ENCODE data around the gene DPP3.

The DPP3 gene

GRCh38 chr11:66468691-66469090 lies 11.5 kb upstream of the DPP3 start:
- no peak for TF ChIP-seq CTCF (IDR thresholded peaks at IDR 0.05; ENCODE audit: insufficient read depth, low read length, poor library complexity, severe bottlenecking)
- H3K4me3 ChIP-seq (replicated peaks; ENCODE audit: low read depth, low read length), result no peak overlapping the region

GRCh38 chr11:66469441-66469840 lies 10.8 kb upstream of the DPP3 start:
- no peak for TF ChIP-seq CTCF (IDR thresholded peaks at IDR 0.05; ENCODE audit: insufficient read depth, low read length, poor library complexity, severe bottlenecking)
- Histone ChIP-seq H3K36me3 (ENCODE audit: control insufficient read depth, insufficient read depth, low read length) (no peaks in the 10 kb centered on the region), H3K4me3 (replicated peaks; ENCODE audit: low read depth, low read length) (no peak overlapping the region), H3K27me3 (replicated peaks; ENCODE audit: control insufficient read depth, insufficient read depth, low read length) (no peaks in the 10 kb centered on the region)
- no peak for DNase-seq (ENCODE audit: extremely low read depth, insufficient read length)

More at GRCh38 chr11:66468691-66469090, 11.5 kb upstream of the DPP3 start:
- H3K36me3 ChIP-seq (ENCODE audit: control insufficient read depth, insufficient read depth, low read length), result no peaks in the 10 kb centered on the region
- no peaks in the 10 kb centered on the region for H3K27me3 ChIP-seq (replicated peaks; ENCODE audit: control insufficient read depth, insufficient read depth, low read length)
- no peak for DNase-seq (ENCODE audit: extremely low read depth, insufficient read length)

- no peaks in the 10 kb centered on the region; the same call in 1 of the 2 replicates for H3K36me3 ChIP-seq (ENCODE audit: control insufficient read depth, insufficient read depth, low read length)
- H3K27me3 ChIP-seq (replicated peaks; ENCODE audit: control insufficient read depth, insufficient read depth, low read length), result no peaks in the 10 kb centered on the region
- DNase-seq (ENCODE audit: extremely low read depth, insufficient read length), result no peak
- H3K4me3 ChIP-seq (replicated peaks; ENCODE audit: low read depth, low read length), result no peak overlapping the region
- TF ChIP-seq CTCF (IDR thresholded peaks at IDR 0.05; ENCODE audit: insufficient read depth, low read length, poor library complexity, severe bottlenecking), result no peak
Observed at GRCh38 chr11:66470015-66470414, 10.2 kb upstream of the DPP3 start.

GRCh38 chr11:66471142-66471541 lies 9.1 kb upstream of the DPP3 start:
- no peak for DNase-seq (ENCODE audit: extremely low read depth, insufficient read length)
- Histone ChIP-seq H3K4me3 (replicated peaks; ENCODE audit: low read depth, low read length) (no peak overlapping the region), H3K27me3 (replicated peaks; ENCODE audit: control insufficient read depth, insufficient read depth, low read length) (no peaks in the 10 kb centered on the region), H3K36me3 (ENCODE audit: control insufficient read depth, insufficient read depth, low read length) (no peaks in the 10 kb centered on the region; the same call in 1 of the 2 replicates)
- no peak for TF ChIP-seq CTCF (IDR thresholded peaks at IDR 0.05; ENCODE audit: insufficient read depth, low read length, poor library complexity, severe bottlenecking)

- H3K27me3 ChIP-seq (replicated peaks; ENCODE audit: control insufficient read depth, insufficient read depth, low read length), result no peaks in the 10 kb centered on the region
- no peak overlapping the region for H3K4me3 ChIP-seq (replicated peaks; ENCODE audit: low read depth, low read length)
- no peaks in the 10 kb centered on the region; the same call in 1 of the 2 replicates for H3K36me3 ChIP-seq (ENCODE audit: control insufficient read depth, insufficient read depth, low read length)
- TF ChIP-seq CTCF (IDR thresholded peaks at IDR 0.05; ENCODE audit: insufficient read depth, low read length, poor library complexity, severe bottlenecking), result no peak
- no peak for DNase-seq (ENCODE audit: extremely low read depth, insufficient read length)
Observed at GRCh38 chr11:66472054-66472453, 8.2 kb upstream of the DPP3 start.

GRCh38 chr11:66473167-66473566 lies 7.1 kb upstream of the DPP3 start:
- TF ChIP-seq CTCF (IDR thresholded peaks at IDR 0.05; ENCODE audit: insufficient read depth, low read length, poor library complexity, severe bottlenecking), result no peak
- no peak for DNase-seq (ENCODE audit: extremely low read depth, insufficient read length)
- H3K36me3 ChIP-seq (ENCODE audit: control insufficient read depth, insufficient read depth, low read length), result no peaks in the 10 kb centered on the region; the same call in none of the 2 replicates
- no peak overlapping the region for H3K4me3 ChIP-seq (replicated peaks; ENCODE audit: low read depth, low read length)
- H3K27me3 ChIP-seq (replicated peaks; ENCODE audit: control insufficient read depth, insufficient read depth, low read length), result no peaks in the 10 kb centered on the region

All from GM06990 (cell line).